Kidney epithelial cell (primary cell): ENCODE results near the gene PSD4. TPM values are rescaled to one million over a fixed set of nuclear protein-coding genes. Genes with fewer than 3 reads are reported as not detected.

ENCODE experiments used
- DNase-seq: peaks from one replicate; pipeline ENCODE4 v3.0.0-alpha.2; 2010; ENCODE audit warnings: low read depth
- H3K27me3 ChIP-seq: 2 replicates; pipeline ENCODE4 v1.6.0; 2011; ENCODE audit warnings: low read length; ENCODE audit not compliant: control insufficient read depth, insufficient read depth
- H3K36me3 ChIP-seq: 2 replicates; pipeline ENCODE4 v1.5.1; 2011; ENCODE audit warnings: low read length; ENCODE audit not compliant: control insufficient read depth, insufficient read depth
- H3K4me3 ChIP-seq: 2 replicates; pipeline ENCODE4 v1.5.1; 2011; ENCODE audit warnings: low read depth, mild to moderate bottlenecking, control low read depth, low read length
- CTCF ChIP-seq: IDR thresholded peaks from 2 replicates; pipeline ENCODE4 v1.5.1; 2011; ENCODE audit warnings: mild to moderate bottlenecking, moderate library complexity, low read length, control low read depth, inconsistent platforms; ENCODE audit not compliant: insufficient read depth, poor library complexity, severe bottlenecking
- total RNA-seq: library from RNA; depleted of rRNA; stranded (reverse); fragments of >200 nt; gene quantifications from 2 replicates; pipeline ENCODE4 v1.2.3, GENCODE V29; 2015

The PSD4 gene
- total RNA-seq, 1 donor from 2014 or later: 13.9 TPM

GRCh38 chr2:113192459-113193100 lies 18.8 kb downstream of the PSD4 start:
- no peaks in the 10 kb centered on the region for H3K36me3 ChIP-seq
- no peak overlapping the region for H3K4me3 ChIP-seq
- no peak for TF ChIP-seq CTCF
- no peak for DNase-seq
- H3K27me3 ChIP-seq: no peaks in the 10 kb centered on the region

GRCh38 chr2:113195923-113196501 lies 22.2 kb downstream of the PSD4 start:
- no peak overlapping the region for H3K4me3 ChIP-seq
- TF ChIP-seq CTCF: no peak
- H3K36me3 ChIP-seq: no peaks in the 10 kb centered on the region
- no peak for DNase-seq
- H3K27me3 ChIP-seq: no peaks in the 10 kb centered on the region

- H3K4me3 ChIP-seq: no peak overlapping the region
- H3K36me3 ChIP-seq: peaks cover 1% of the 10 kb centered on the region
- TF ChIP-seq CTCF: no peak
- no peak for DNase-seq
- H3K27me3 ChIP-seq: no peaks in the 10 kb centered on the region
Observed at GRCh38 chr2:113196839-113197238, 23.1 kb downstream of the PSD4 start.

GRCh38 chr2:113197347-113198047 lies 23.7 kb downstream of the PSD4 start:
- Histone ChIP-seq H3K4me3 (no peak overlapping the region), H3K36me3 (peaks cover 1% of the 10 kb centered on the region), H3K27me3 (no peaks in the 10 kb centered on the region)
- TF ChIP-seq CTCF: no peak
- no peak for DNase-seq

- no peak for DNase-seq
- Histone ChIP-seq H3K4me3 (peak overlapping the region; percentile 58), H3K27me3 (no peaks in the 10 kb centered on the region), H3K36me3 (peaks cover 1% of the 10 kb centered on the region)
- TF ChIP-seq CTCF: no peak
Observed at GRCh38 chr2:113198048-113198789, 24.4 kb downstream of the PSD4 start.
